A549 (cell line): ENCODE measurements around the gene NR3C1. TPM values are rescaled to one million over a fixed set of nuclear protein-coding genes. Genes with fewer than 3 reads are reported as not detected.
A peak's percentile ranks its signal among the peaks of the same experiment; 100 is the strongest.

Experiments used
- ATAC-seq, 2 experiments: fragments of 200-7000 bp in 1 of 2; fragments of >200 bp in 1 of 2; cut with Nextera tagmentation in 1 of 2; cut with Tn5 transposase in 1 of 2; 3 replicates each; pipeline versions ENCODE4 v1.8.0 to v1.9.1; 2018 to 2020; ENCODE audit warnings: mild to moderate bottlenecking in 1 of 2, moderate library complexity in 1 of 2
- CTCF ChIA-PET: fragments of 300-600 bp; sonication (Branson Sonifier 250); formaldehyde crosslinking; extraction: SDS; loops from one replicate; lab custom pipeline; 2021; ENCODE audit warnings: antibody characterized with exemption, inconsistent platforms; lab: Yijun Ruan, JAX
- POLR2A ChIA-PET: fragments of 350-600 bp; formaldehyde crosslinking; extraction: SDS; loops from one replicate; lab custom pipeline; 2021; ENCODE audit warnings: antibody characterized with exemption, inconsistent platforms; lab: Yijun Ruan, JAX
- DNase-seq, 2 experiments: peaks; one replicate each; pipeline versions ENCODE4 v3.0.0 to v3.0.0-alpha.2; 2011 to 2016; ENCODE audit warnings: low read depth in 1 of 2, low spot score in 1 of 2
- FAIRE-seq: peaks from 2 replicates; lab custom pipeline; 2011; peaks lifted over from hg19 to GRCh38; lab: Jason Lieb, UNC
- H3K27ac ChIP-seq, 2 experiments: fragments of >200 bp; sonication (Bioruptor Twin); formaldehyde crosslinking; 3 replicates each; pipeline ENCODE4 v1.5.1; 2016 to 2017
- H3K4me1 ChIP-seq: fragments of >200 bp; sonication (Bioruptor Twin); formaldehyde crosslinking; 3 replicates; pipeline ENCODE4 v1.6.1; 2016
- H3K4me2 ChIP-seq: fragments of >200 bp; sonication (Bioruptor Twin); formaldehyde crosslinking; 3 replicates; pipeline ENCODE4 v1.6.1; 2016
- H3K4me3 ChIP-seq: fragments of >200 bp; sonication (Bioruptor Twin); formaldehyde crosslinking; 3 replicates; pipeline ENCODE4 v1.5.1; 2016
- H3K9me3 ChIP-seq: fragments of >200 bp; sonication (Bioruptor Twin); formaldehyde crosslinking; 3 replicates; pipeline ENCODE4 v1.6.1; 2016
- BHLHE40 ChIP-seq: IDR thresholded peaks from 2 replicates; pipeline ENCODE4 v1.6.1; 2012; ENCODE audit warnings: low read depth, low read length, inconsistent platforms
- CBX2 ChIP-seq: fragments of 200-600 bp; sonication (generic); IDR thresholded peaks from 2 replicates; pipeline ENCODE4 v1.6.1; 2016; ENCODE audit warnings: low read depth, mild to moderate bottlenecking, borderline replicate concordance
- CHD2 ChIP-seq: fragments of 150-350 bp; IDR thresholded peaks from 2 replicates; pipeline ENCODE4 v1.6.1; 2014; ENCODE audit warnings: low read length; ENCODE audit not compliant: partially characterized antibody
- CHD4 ChIP-seq: fragments of 200-600 bp; sonication (generic); IDR thresholded peaks from 2 replicates; pipeline ENCODE4 v1.6.1; 2016; ENCODE audit warnings: antibody characterized with exemption, mild to moderate bottlenecking, borderline replicate concordance
- E2F6 ChIP-seq: IDR thresholded peaks from 2 replicates; pipeline ENCODE4 v1.6.1; 2012; ENCODE audit warnings: low read depth, borderline replicate concordance
- EHMT2 ChIP-seq: fragments of 200-600 bp; sonication (generic); IDR thresholded peaks from 2 replicates; pipeline ENCODE4 v1.6.1; 2016; ENCODE audit warnings: antibody characterized with exemption, low read depth, mild to moderate bottlenecking, moderate library complexity
- EP300 ChIP-seq, 2 experiments: fragments of >200 bp; sonication (Bioruptor Twin); formaldehyde crosslinking; IDR thresholded peaks; 2 replicates in 1 of 2; 3 replicates in 1 of 2; pipeline ENCODE4 v1.6.1; 2016 to 2017
- ESRRA ChIP-seq: fragments of 150-350 bp; IDR thresholded peaks from 2 replicates; pipeline ENCODE4 v1.6.1; 2014; ENCODE audit warnings: mild to moderate bottlenecking, low read length, borderline replicate concordance
- FOXS1 ChIP-seq: fragments of 250-450 bp; sonication (Bioruptor Pico); IDR thresholded peaks from 2 replicates; pipeline ENCODE4 v1.5.0; 2020; ENCODE audit warnings: mild to moderate bottlenecking, moderate library complexity
- HOXB13 ChIP-seq: fragments of 250-450 bp; sonication (Bioruptor Pico); IDR thresholded peaks from 2 replicates; pipeline ENCODE4 v1.5.0; 2020; ENCODE audit warnings: low read depth, mild to moderate bottlenecking, moderate library complexity
- JUNB ChIP-seq: fragments of >200 bp; sonication (Bioruptor Twin); formaldehyde crosslinking; IDR thresholded peaks from 2 replicates; pipeline ENCODE4 v1.6.1; 2016
- KDM5A ChIP-seq: fragments of 200-600 bp; sonication (generic); IDR thresholded peaks from 2 replicates; pipeline ENCODE4 v1.6.1; 2016; ENCODE audit warnings: antibody characterized with exemption, mild to moderate bottlenecking
- MAFK ChIP-seq: fragments of 450-650 bp; IDR thresholded peaks from 2 replicates; pipeline ENCODE4 v1.6.1; 2014; ENCODE audit not compliant: partially characterized antibody
- MAZ ChIP-seq: fragments of 150-350 bp; IDR thresholded peaks from 2 replicates; pipeline ENCODE4 v1.6.1; 2014; ENCODE audit warnings: antibody characterized with exemption, low read depth, low read length, borderline replicate concordance
- MYC ChIP-seq: IDR thresholded peaks from 2 replicates; pipeline ENCODE4 v1.6.1; 2012; ENCODE audit warnings: mild to moderate bottlenecking, inconsistent platforms, low read length, improper control_type of control experiment, borderline replicate concordance
- NPAS2 ChIP-seq: fragments of 250-450 bp; sonication (Bioruptor Pico); IDR thresholded peaks from 2 replicates; pipeline ENCODE4 v1.8.0; 2022; ENCODE audit warnings: mild to moderate bottlenecking, moderate library complexity, borderline replicate concordance
- NR3C1 ChIP-seq: fragments of >200 bp; sonication (Bioruptor Twin); formaldehyde crosslinking; IDR thresholded peaks from 3 replicates; pipeline ENCODE4 v1.6.1; 2017
- PHF8 ChIP-seq: fragments of 200-600 bp; sonication (generic); IDR thresholded peaks from 2 replicates; pipeline ENCODE4 v1.6.1; 2016; ENCODE audit warnings: low read depth, mild to moderate bottlenecking, antibody characterized with exemption, moderate library complexity, borderline replicate concordance
- POLR2AphosphoS2 ChIP-seq: conservative IDR thresholded peaks from 2 replicates; pipeline ENCODE4 v1.6.1; 2012; ENCODE audit warnings: low read length, improper control_type of control experiment, inconsistent platforms
- RARB ChIP-seq: fragments of 250-450 bp; sonication (Bioruptor Pico); IDR thresholded peaks from 2 replicates; pipeline ENCODE4 v1.8.0; 2021; ENCODE audit warnings: mild to moderate bottlenecking, moderate library complexity
- RFX5 ChIP-seq: fragments of 450-650 bp; IDR thresholded peaks from 2 replicates; pipeline ENCODE4 v1.7.1; 2014; ENCODE audit warnings: antibody characterized with exemption, mild to moderate bottlenecking, moderate library complexity
- RNF2 ChIP-seq: fragments of 200-600 bp; sonication (generic); IDR thresholded peaks from 2 replicates; pipeline ENCODE4 v1.6.1; 2016; ENCODE audit warnings: low read depth, mild to moderate bottlenecking, antibody characterized with exemption, moderate library complexity, borderline replicate concordance
- SMC3 ChIP-seq: fragments of >200 bp; sonication (Bioruptor Twin); formaldehyde crosslinking; IDR thresholded peaks from 3 replicates; pipeline ENCODE4 v1.6.1; 2018; ENCODE audit warnings: inconsistent platforms
- SREBF2 ChIP-seq: fragments of 450-650 bp; IDR thresholded peaks from 2 replicates; pipeline ENCODE4 v1.6.1; 2014; ENCODE audit warnings: mild to moderate bottlenecking, moderate library complexity
- TP53 ChIP-seq: fragments of 250-450 bp; sonication (Bioruptor Pico); IDR thresholded peaks from 2 replicates; pipeline ENCODE4 v1.5.0; 2021; ENCODE audit warnings: mild to moderate bottlenecking, moderate library complexity
- WGBS: methylation state at CpG from one replicate; pipeline ENCODE4 v1.1.6; 2017; ENCODE audit errors: missing lambda C conversion rate; 5-methylcytosine and 5-hydroxymethylcytosine counted together
- polyA plus RNA-seq, 4 experiments: library from polyadenylated mRNA; depleted of rRNA in 3 of 4; stranded (reverse); fragments of >200 nt; fragmentation: RNase III in 1 of 4; extraction: RNeasy Plus Mini Kit Qiagen cat#74134 plus additional on column Dnase treatment in 1 of 4; gene quantifications; 2 replicates in 3 of 4; 3 replicates in 1 of 4; pipeline ENCODE4 v1.2.3, GENCODE V29; 2011 to 2017
- TF ChIP-seq, protein P1 (sequence below): fragments of 450-650 bp; IDR thresholded peaks from 2 replicates; pipeline ENCODE4 v1.6.1; 2014; ENCODE audit warnings: antibody characterized with exemption
- TF ChIP-seq, protein P2 (sequence below): fragments of >200 bp; sonication (Bioruptor Twin); formaldehyde crosslinking; IDR thresholded peaks from 2 replicates; pipeline ENCODE4 v1.6.1; 2016
- TF ChIP-seq, protein P3 (sequence below): fragments of >200 bp; sonication (Bioruptor Twin); formaldehyde crosslinking; IDR thresholded peaks from 3 replicates; pipeline ENCODE4 v1.5.1; 2016
- TF ChIP-seq, protein P4 (sequence below): fragments of 250-450 bp; sonication (Bioruptor Pico); IDR thresholded peaks from 2 replicates; pipeline ENCODE4 v1.5.0; 2020; ENCODE audit warnings: low read depth, mild to moderate bottlenecking, moderate library complexity
- TF ChIP-seq, protein P5 (sequence below): IDR thresholded peaks from 2 replicates; pipeline ENCODE4 v1.6.1; 2012
- TF ChIP-seq, protein P6 (sequence below): IDR thresholded peaks from 2 replicates; pipeline ENCODE4 v1.6.1; 2012

NR3C1 gene
- polyA plus RNA-seq, 2 of the 4 experiments (the other 2 are of a cell fraction) = 46.5 to 73.0 TPM

GRCh38 chr5:143244000-143244736, 159.3 kb downstream of the NR3C1 start (continued):
- TF ChIP-seq CBX2 = no peak
- TF ChIP-seq E2F6 = peak; percentile 32; the same call in 1 of the 2 replicates
- no peak for TF ChIP-seq ESRRA
- no peak for TF ChIP-seq EHMT2
- no peak for TF ChIP-seq KDM5A
- TF ChIP-seq CHD2 = no peak
- no peak for TF ChIP-seq CHD4
- no peak for TF ChIP-seq MAFK
- TF ChIP-seq POLR2AphosphoS2 = no peak
- TF ChIP-seq MAZ = no peak
- TF ChIP-seq, protein P1, sequence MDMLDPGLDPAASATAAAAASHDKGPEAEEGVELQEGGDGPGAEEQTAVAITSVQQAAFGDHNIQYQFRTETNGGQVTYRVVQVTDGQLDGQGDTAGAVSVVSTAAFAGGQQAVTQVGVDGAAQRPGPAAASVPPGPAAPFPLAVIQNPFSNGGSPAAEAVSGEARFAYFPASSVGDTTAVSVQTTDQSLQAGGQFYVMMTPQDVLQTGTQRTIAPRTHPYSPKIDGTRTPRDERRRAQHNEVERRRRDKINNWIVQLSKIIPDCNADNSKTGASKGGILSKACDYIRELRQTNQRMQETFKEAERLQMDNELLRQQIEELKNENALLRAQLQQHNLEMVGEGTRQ = no peak
- TF ChIP-seq RNF2 = no peak
- no peak for TF ChIP-seq HOXB13 (CRISPR knock-in tag)
- peak; percentile 41 to 53; a peak in 2 of 5 replicates for TF ChIP-seq EP300 (IDR thresholded peaks at IDR 0.05)
- TF ChIP-seq RARB (CRISPR knock-in tag) = no peak
- TF ChIP-seq, protein P2, sequence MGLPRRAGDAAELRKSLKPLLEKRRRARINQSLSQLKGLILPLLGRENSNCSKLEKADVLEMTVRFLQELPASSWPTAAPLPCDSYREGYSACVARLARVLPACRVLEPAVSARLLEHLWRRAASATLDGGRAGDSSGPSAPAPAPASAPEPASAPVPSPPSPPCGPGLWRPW = no peak
- TF ChIP-seq NPAS2 (CRISPR knock-in tag) = no peak
- peak; percentile 36; the same call in 1 of the 3 replicates for TF ChIP-seq SMC3
- TF ChIP-seq, protein P3, sequence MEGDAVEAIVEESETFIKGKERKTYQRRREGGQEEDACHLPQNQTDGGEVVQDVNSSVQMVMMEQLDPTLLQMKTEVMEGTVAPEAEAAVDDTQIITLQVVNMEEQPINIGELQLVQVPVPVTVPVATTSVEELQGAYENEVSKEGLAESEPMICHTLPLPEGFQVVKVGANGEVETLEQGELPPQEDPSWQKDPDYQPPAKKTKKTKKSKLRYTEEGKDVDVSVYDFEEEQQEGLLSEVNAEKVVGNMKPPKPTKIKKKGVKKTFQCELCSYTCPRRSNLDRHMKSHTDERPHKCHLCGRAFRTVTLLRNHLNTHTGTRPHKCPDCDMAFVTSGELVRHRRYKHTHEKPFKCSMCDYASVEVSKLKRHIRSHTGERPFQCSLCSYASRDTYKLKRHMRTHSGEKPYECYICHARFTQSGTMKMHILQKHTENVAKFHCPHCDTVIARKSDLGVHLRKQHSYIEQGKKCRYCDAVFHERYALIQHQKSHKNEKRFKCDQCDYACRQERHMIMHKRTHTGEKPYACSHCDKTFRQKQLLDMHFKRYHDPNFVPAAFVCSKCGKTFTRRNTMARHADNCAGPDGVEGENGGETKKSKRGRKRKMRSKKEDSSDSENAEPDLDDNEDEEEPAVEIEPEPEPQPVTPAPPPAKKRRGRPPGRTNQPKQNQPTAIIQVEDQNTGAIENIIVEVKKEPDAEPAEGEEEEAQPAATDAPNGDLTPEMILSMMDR = no peak
- TF ChIP-seq NR3C1 = no peak
- TF ChIP-seq, protein P4, sequence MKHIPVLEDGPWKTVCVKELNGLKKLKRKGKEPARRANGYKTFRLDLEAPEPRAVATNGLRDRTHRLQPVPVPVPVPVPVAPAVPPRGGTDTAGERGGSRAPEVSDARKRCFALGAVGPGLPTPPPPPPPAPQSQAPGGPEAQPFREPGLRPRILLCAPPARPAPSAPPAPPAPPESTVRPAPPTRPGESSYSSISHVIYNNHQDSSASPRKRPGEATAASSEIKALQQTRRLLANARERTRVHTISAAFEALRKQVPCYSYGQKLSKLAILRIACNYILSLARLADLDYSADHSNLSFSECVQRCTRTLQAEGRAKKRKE (CRISPR knock-in tag) = peak; percentile 52; the same call in 1 of the 2 replicates
- no peak for TF ChIP-seq MYC
- no peak for TF ChIP-seq BHLHE40
- TF ChIP-seq SREBF2 = no peak

GRCh38 chr5:143243103-143243502, 160.4 kb downstream of the NR3C1 start:
- no peak for ATAC-seq
- POLR2A ChIA-PET = no interaction called here
- H3K9me3 ChIP-seq = no peaks in the 10 kb centered on the region
- 81% methylated on average over 6 of the region's 6 CpGs for WGBS
- CTCF ChIA-PET = no interaction called here
- peak overlapping the region; percentile 88 to 92 for H3K27ac ChIP-seq
- DNase-seq = no peak
- H3K4me3 ChIP-seq = no peak overlapping the region
- H3K4me1 ChIP-seq = peaks cover 72% of the 10 kb centered on the region
- peak overlapping the region; percentile 83 for H3K4me2 ChIP-seq
- no peak for FAIRE-seq
- TF ChIP-seq, protein P5, sequence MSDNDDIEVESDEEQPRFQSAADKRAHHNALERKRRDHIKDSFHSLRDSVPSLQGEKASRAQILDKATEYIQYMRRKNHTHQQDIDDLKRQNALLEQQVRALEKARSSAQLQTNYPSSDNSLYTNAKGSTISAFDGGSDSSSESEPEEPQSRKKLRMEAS = peak; percentile 37; the same call in 1 of the 2 replicates
- TF ChIP-seq, protein P4 (CRISPR knock-in tag) = 0 out of 2 replicates have a peak, but pooled peaks have one; percentile 26
- no peak for TF ChIP-seq PHF8
- TF ChIP-seq RFX5 = no peak
- no peak for TF ChIP-seq JUNB
- no peak for TF ChIP-seq FOXS1 (CRISPR knock-in tag)
- TF ChIP-seq TP53 (CRISPR knock-in tag) = no peak
- no peak for TF ChIP-seq KDM5A
- TF ChIP-seq, protein P6, sequence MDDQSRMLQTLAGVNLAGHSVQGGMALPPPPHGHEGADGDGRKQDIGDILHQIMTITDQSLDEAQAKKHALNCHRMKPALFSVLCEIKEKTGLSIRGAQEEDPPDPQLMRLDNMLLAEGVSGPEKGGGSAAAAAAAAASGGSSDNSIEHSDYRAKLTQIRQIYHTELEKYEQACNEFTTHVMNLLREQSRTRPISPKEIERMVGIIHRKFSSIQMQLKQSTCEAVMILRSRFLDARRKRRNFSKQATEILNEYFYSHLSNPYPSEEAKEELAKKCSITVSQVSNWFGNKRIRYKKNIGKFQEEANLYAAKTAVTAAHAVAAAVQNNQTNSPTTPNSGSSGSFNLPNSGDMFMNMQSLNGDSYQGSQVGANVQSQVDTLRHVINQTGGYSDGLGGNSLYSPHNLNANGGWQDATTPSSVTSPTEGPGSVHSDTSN = no peak
- no peak for TF ChIP-seq RARB (CRISPR knock-in tag)
- TF ChIP-seq E2F6 = no peak
- TF ChIP-seq BHLHE40 = no peak
- no peak for TF ChIP-seq CHD4
- TF ChIP-seq MYC = no peak
